H1 (cell line): ENCODE results near the gene KCNIP2. TPM values are rescaled to one million over a fixed set of nuclear protein-coding genes. Genes with fewer than 3 reads are reported as not detected.

ENCODE experiments used
- BRCA1 ChIP-seq: IDR thresholded peaks from 2 replicates; pipeline ENCODE4 v1.6.1; 2012; ENCODE audit warnings: low read depth, low read length, improper control_type of control experiment
- GTF2F1 ChIP-seq: IDR thresholded peaks from 2 replicates; pipeline ENCODE4 v1.6.1; 2012; ENCODE audit warnings: low read depth, low read length, improper control_type of control experiment, borderline replicate concordance
- POLR2AphosphoS5 ChIP-seq: IDR thresholded peaks from 2 replicates; pipeline ENCODE4 v1.6.1; 2011; ENCODE audit warnings: low read depth, low read length
- POU5F1 ChIP-seq: IDR thresholded peaks from 2 replicates; pipeline ENCODE4 v1.6.1; 2011; ENCODE audit warnings: low read depth, mild to moderate bottlenecking, low read length, moderate library complexity
- TAF1 ChIP-seq: IDR thresholded peaks from 2 replicates; pipeline ENCODE4 v1.6.1; 2011; ENCODE audit warnings: mild to moderate bottlenecking, low read depth, low read length
- polyA plus RNA-seq, 7 experiments: library from polyadenylated mRNA; depleted of rRNA in 3 of 7; stranded (reverse) in 5 of 7; unstranded in 2 of 7; fragments of >200 nt in 5 of 7; fragments of 200-250 nt in 2 of 7; gene quantifications; 1 replicate in 5 of 7; 2 replicates in 1 of 7; 4 replicates in 1 of 7; pipeline versions ENCODE4 v1.2.1 to v1.2.3, GENCODE V29; 2011 to 2013; ENCODE audit warnings: missing spikeins in 2 of 7, mixed read lengths in 2 of 7
- total RNA-seq: library from RNA; stranded (reverse); fragmentation: NEBNext Ultra II Directional; extraction: Animal tissue kit (Norgen Biotek cat#: 25700); gene quantifications from 2 replicates; pipeline ENCODE4 v1.2.1, GENCODE V29; 2021

The KCNIP2 gene
- total and polyA plus RNA-seq, 2 of the 8 experiments (the other 6 are each of a cell fraction or from before 2014, with no cell fraction given) = 2.7 to 6.0 TPM

- TF ChIP-seq POU5F1 = no peak
- no peak for TF ChIP-seq BRCA1
- TF ChIP-seq TAF1 = no peak
- TF ChIP-seq GTF2F1 = no peak
- no peak for TF ChIP-seq POLR2AphosphoS5
Observed at GRCh38 chr10:101781655-101781983, 62.0 kb downstream of the KCNIP2 start (continued).
